ENCODE data around the gene DCAF11. TPM values are rescaled to one million over a fixed set of nuclear protein-coding genes. Genes with fewer than 3 reads are reported as not detected.

Gene DCAF11
- polyA plus RNA-seq, 3 donors = 82.2 to 96.2 (median 92.8) TPM

- DNase-seq = no peak
Observed at GRCh38 chr14:24136684-24137528, 22.3 kb downstream of the DCAF11 start.

- no peak for DNase-seq
Observed at GRCh38 chr14:24137529-24138395, 23.2 kb downstream of the DCAF11 start.

- no peak for DNase-seq
Observed at GRCh38 chr14:24138396-24139271, 24.1 kb downstream of the DCAF11 start.

GRCh38 chr14:24139272-24139934 is 24.8 kb downstream of the DCAF11 start:
- DNase-seq = no peak

GRCh38 chr14:24141097-24141880 is 26.7 kb downstream of the DCAF11 start, which contains the start of gene EMC9:
Gene EMC9 (minus strand): TSS chr14:24141591. CDS start chr14:24141304, 287 bp downstream.
- peak; percentile 100 for DNase-seq

GRCh38 chr14:24143511-24143910 is 28.9 kb downstream of the DCAF11 start:
- DNase-seq = no peak

- no peak for DNase-seq
Observed at GRCh38 chr14:24144451-24144850, 29.9 kb downstream of the DCAF11 start.

GRCh38 chr14:24145219-24145618 is 30.6 kb downstream of the DCAF11 start:
- DNase-seq = no peak

- DNase-seq = no peak
Observed at GRCh38 chr14:24145690-24146452, 31.3 kb downstream of the DCAF11 start.

GRCh38 chr14:24146453-24146977 is 31.9 kb downstream of the DCAF11 start, which contains the start of gene PSME2:
Gene PSME2 (minus strand): TSS chr14:24146610. CDS start chr14:24146581, 29 bp downstream.
- peak; percentile 98 for DNase-seq

- DNase-seq = peak; percentile 99
Observed at GRCh38 chr14:24146978-24147760, 32.6 kb downstream of the DCAF11 start, which contains the start of gene RNF31. Gene RNF31 (plus strand): TSS chr14:24147498. CDS start chr14:24147699, 201 bp downstream.

GRCh38 chr14:24147761-24148428 is 33.3 kb downstream of the DCAF11 start:
- DNase-seq = no peak

GRCh38 chr14:24149302-24149969 is 34.9 kb downstream of the DCAF11 start:
- DNase-seq = no peak

GRCh38 chr14:24150061-24150460 is 35.5 kb downstream of the DCAF11 start:
- DNase-seq = no peak

GRCh38 chr14:24150567-24150966 is 36.0 kb downstream of the DCAF11 start:
- DNase-seq = no peak

- no peak for DNase-seq
Observed at GRCh38 chr14:24150993-24151392, 36.4 kb downstream of the DCAF11 start.

All from renal pelvis (tissue), 4 donors.